Fibroblast of lung (primary cell): ENCODE measurements around the gene CROCC. TPM values are rescaled to one million over a fixed set of nuclear protein-coding genes. Genes with fewer than 3 reads are reported as not detected.
"Not testable (repeated sequence)": the region's sequence is repeated elsewhere in the genome, so short reads cannot be mapped to it uniquely, and the experiment has no call there.

Experiments used
- DNase-seq, 2 donors: peaks; one replicate each; pipeline versions ENCODE4 v3.0.0 to v3.0.0-alpha.2; 2010; ENCODE audit warnings: low read depth in 2 of 2
- H2AFZ ChIP-seq: 2 replicates; pipeline ENCODE4 v1.5.1; 2012; ENCODE audit warnings: low read length, control low read depth, inconsistent platforms
- H3K27ac ChIP-seq: 2 replicates; pipeline ENCODE4 v1.5.1; 2011; ENCODE audit warnings: low read length, control low read depth; ENCODE audit not compliant: insufficient read depth
- H3K27me3 ChIP-seq: 2 replicates; pipeline ENCODE4 v1.5.1; 2011; ENCODE audit warnings: mild to moderate bottlenecking, low read length; ENCODE audit not compliant: control insufficient read depth, insufficient read depth
- H3K36me3 ChIP-seq: 2 replicates; pipeline ENCODE4 v1.5.1; 2011; ENCODE audit warnings: low read length; ENCODE audit not compliant: control insufficient read depth, insufficient read depth
- H3K4me1 ChIP-seq: 2 replicates; pipeline ENCODE4 v1.5.1; 2011; ENCODE audit warnings: low read length; ENCODE audit not compliant: control insufficient read depth, insufficient read depth; ENCODE audit errors: extremely low read depth
- H3K4me2 ChIP-seq: 2 replicates; pipeline ENCODE4 v1.5.1; 2011; ENCODE audit warnings: low read length, control low read depth; ENCODE audit not compliant: insufficient read depth; ENCODE audit errors: extremely low read depth
- H3K4me3 ChIP-seq, 4 experiments: fragments of 200-600 bp in 1 of 4; sonication (generic) in 1 of 4; replicated peaks in 1 of 4; 2 replicates each; pipeline ENCODE4 v1.5.1; 2011 to 2016; ENCODE audit warnings: low read length in 4 of 4, low read depth in 3 of 4, mild to moderate bottlenecking in 3 of 4, control low read depth in 2 of 4, inconsistent platforms in 1 of 4, mixed read lengths in 1 of 4; ENCODE audit not compliant: insufficient read depth in 1 of 4; ENCODE audit errors: control extremely low read depth in 1 of 4
- H3K79me2 ChIP-seq: 2 replicates; pipeline ENCODE4 v1.5.1; 2012; ENCODE audit warnings: mild to moderate bottlenecking, low read length, inconsistent platforms; ENCODE audit not compliant: control insufficient read depth, insufficient read depth
- H3K9ac ChIP-seq: 2 replicates; pipeline ENCODE4 v1.5.1; 2011; ENCODE audit warnings: mild to moderate bottlenecking, low read length, control low read depth; ENCODE audit not compliant: insufficient read depth
- H3K9me3 ChIP-seq: 2 replicates; pipeline ENCODE4 v1.5.1; 2012; ENCODE audit warnings: low read depth, low read length; ENCODE audit not compliant: control insufficient read depth, insufficient read depth
- H4K20me1 ChIP-seq: 2 replicates; pipeline ENCODE4 v1.5.1; 2011; ENCODE audit warnings: low read length; ENCODE audit not compliant: control insufficient read depth, insufficient read depth; ENCODE audit errors: extremely low read depth
- EZH2 ChIP-seq: IDR thresholded peaks from 2 replicates; pipeline ENCODE4 v1.5.1; 2012; ENCODE audit warnings: low read length, control low read depth, mild to moderate bottlenecking; ENCODE audit errors: missing control alignments
- polyA plus RNA-seq, 2 donors: library from polyadenylated mRNA; depleted of rRNA in 1 of 2; stranded (reverse) in 1 of 2; unstranded in 1 of 2; fragments of >200 nt; gene quantifications; 2 replicates each; pipeline ENCODE4 v1.2.1, GENCODE V29; 2011 to 2012; ENCODE audit warnings: missing spikeins in 1 of 2
- total RNA-seq: library from RNA; depleted of rRNA; stranded (reverse); fragments of >200 nt; gene quantifications from 2 replicates; pipeline ENCODE4 v1.2.1, GENCODE V29; 2014
- TF ChIP-seq, protein P1 (sequence below), 2 donors: IDR thresholded peaks in 1 of 2; conservative IDR thresholded peaks in 1 of 2; 1 replicate in 1 of 2; 2 replicates in 1 of 2; pipeline ENCODE4 v1.5.1; 2011 to 2012; ENCODE audit warnings: low read length in 2 of 2, control low read depth in 1 of 2, inconsistent platforms in 1 of 2, low read depth in 1 of 2, mild to moderate bottlenecking in 1 of 2

Gene CROCC
- total and polyA plus RNA-seq, 2 donors (not counting 1 experiment from before 2014, with no cell fraction given), result 3.8 to 20.3 TPM

DNA sequence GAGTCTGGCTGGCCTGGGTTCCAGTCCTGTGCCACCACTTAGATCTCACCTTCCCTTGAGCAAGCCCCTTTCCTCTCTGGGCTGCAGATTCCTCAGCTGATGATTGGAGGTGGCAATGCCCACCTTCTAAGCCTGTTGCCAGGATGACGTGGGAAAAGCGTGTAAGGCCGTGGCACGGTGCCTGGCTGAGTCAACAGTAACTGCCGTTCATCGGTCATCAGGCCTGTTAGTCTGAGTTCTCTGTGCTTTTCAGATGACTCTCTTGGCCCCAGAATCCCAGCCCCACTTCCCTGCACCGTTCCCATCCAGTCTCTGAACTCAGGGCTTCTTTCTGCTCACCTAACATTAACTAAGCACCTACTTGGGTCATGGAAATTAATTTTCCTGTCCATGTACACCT, 27.3 kb downstream of the CROCC start:
- not testable (repeated sequence) for H4K20me1 ChIP-seq, H3K9me3 ChIP-seq, H3K9ac ChIP-seq, H3K4me3 ChIP-seq, H3K27ac ChIP-seq, H2AFZ ChIP-seq, H3K36me3 ChIP-seq, H3K79me2 ChIP-seq, H3K27me3 ChIP-seq, H3K4me2 ChIP-seq, H3K4me1 ChIP-seq
- peak; percentile 23 to 73 for DNase-seq

DNA sequence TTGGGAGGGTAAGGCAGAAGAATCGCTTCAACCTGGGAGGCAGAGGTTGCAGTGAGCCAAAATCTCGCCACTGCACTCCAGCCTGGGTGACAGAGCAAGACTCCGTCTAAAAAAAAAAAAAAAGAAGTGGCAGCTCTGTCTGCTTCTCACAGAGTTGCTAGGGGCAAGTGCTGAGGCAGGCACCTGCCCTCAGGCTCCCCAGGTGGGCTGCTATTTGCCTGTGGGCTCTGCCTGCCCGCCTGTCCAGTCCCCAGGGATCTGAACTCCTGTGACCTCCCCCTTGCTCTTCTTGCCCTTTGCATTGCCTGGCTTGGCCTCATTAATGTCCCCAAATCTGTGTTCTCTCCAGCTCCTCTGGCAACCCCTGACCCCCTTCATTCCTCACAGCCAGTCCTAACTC, 30.6 kb downstream of the CROCC start:
- H3K9ac ChIP-seq, H3K79me2 ChIP-seq, H3K36me3 ChIP-seq, H4K20me1 ChIP-seq, H3K27me3 ChIP-seq, H3K4me2 ChIP-seq, DNase-seq, H3K9me3 ChIP-seq, H3K4me3 ChIP-seq, H2AFZ ChIP-seq, H3K4me1 ChIP-seq, H3K27ac ChIP-seq: not testable (repeated sequence)

DNA sequence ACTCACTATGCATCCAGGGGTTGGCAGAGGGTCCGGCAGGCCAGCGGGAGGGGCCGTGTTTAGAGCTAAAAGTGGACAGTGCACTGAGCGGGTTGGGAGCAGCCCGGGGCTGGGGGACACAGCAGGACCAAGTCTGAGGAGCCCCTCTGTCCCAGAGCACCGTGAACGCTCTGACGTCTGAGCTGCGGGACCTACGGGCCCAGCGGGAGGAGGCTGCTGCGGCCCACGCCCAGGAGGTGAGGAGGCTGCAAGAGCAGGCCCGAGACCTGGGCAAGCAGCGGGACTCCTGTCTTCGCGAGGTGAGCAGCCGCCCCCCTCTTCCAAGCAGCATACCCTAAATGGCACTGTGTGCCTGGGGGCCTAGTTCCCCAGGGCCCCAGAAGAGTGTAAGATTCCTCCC, 32.8 kb downstream of the CROCC start:
- no peaks in the 10 kb centered on the region for H3K9me3 ChIP-seq
- no peaks in the 10 kb centered on the region for H3K36me3 ChIP-seq
- no peak overlapping the region for H3K27ac ChIP-seq
- H2AFZ ChIP-seq, result no peak overlapping the region
- no peak overlapping the region for H3K9ac ChIP-seq
- H4K20me1 ChIP-seq, result no peaks in the 10 kb centered on the region
- no peak overlapping the region for H3K4me3 ChIP-seq
- TF ChIP-seq, protein P1, sequence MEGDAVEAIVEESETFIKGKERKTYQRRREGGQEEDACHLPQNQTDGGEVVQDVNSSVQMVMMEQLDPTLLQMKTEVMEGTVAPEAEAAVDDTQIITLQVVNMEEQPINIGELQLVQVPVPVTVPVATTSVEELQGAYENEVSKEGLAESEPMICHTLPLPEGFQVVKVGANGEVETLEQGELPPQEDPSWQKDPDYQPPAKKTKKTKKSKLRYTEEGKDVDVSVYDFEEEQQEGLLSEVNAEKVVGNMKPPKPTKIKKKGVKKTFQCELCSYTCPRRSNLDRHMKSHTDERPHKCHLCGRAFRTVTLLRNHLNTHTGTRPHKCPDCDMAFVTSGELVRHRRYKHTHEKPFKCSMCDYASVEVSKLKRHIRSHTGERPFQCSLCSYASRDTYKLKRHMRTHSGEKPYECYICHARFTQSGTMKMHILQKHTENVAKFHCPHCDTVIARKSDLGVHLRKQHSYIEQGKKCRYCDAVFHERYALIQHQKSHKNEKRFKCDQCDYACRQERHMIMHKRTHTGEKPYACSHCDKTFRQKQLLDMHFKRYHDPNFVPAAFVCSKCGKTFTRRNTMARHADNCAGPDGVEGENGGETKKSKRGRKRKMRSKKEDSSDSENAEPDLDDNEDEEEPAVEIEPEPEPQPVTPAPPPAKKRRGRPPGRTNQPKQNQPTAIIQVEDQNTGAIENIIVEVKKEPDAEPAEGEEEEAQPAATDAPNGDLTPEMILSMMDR (conservative IDR thresholded peaks at IDR 0.05 in 1 of 2, IDR thresholded peaks at IDR 0.05 in 1 of 2; ENCODE audit: low read depth in 1 of 2, low read length in 2 of 2), result no peak
- TF ChIP-seq EZH2, result no peak
- H3K4me2 ChIP-seq, result no peak overlapping the region
- H3K27me3 ChIP-seq, result no peaks in the 10 kb centered on the region
- no peaks in the 10 kb centered on the region for H3K4me1 ChIP-seq
- H3K79me2 ChIP-seq, result no peaks in the 10 kb centered on the region
- DNase-seq, result no peak

DNA sequence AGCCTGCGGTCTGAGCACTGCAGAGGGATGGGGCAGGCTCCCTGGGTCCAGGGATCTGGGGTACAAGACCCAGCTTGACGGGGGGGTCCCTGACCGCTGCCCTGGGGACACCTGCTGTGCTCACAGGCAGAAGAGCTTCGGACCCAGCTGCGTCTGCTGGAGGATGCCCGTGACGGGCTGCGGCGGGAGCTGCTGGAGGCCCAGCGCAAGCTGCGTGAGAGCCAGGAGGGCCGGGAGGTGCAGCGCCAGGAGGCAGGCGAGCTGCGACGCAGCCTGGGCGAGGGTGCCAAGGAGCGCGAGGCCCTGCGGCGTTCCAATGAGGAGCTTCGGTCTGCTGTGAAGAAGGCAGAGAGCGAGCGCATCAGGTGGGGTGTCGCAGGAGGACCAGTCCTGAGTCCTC, 33.5 kb downstream of the CROCC start:
- Histone ChIP-seq H2AFZ (no peak overlapping the region), H3K27me3 (no peaks in the 10 kb centered on the region), H3K9ac (no peak overlapping the region), H3K9me3 (no peaks in the 10 kb centered on the region), H3K36me3 (no peaks in the 10 kb centered on the region), H4K20me1 (no peaks in the 10 kb centered on the region), H3K4me2 (no peak overlapping the region), H3K4me3 (no peak overlapping the region), H3K27ac (no peak overlapping the region), H3K4me1 (no peaks in the 10 kb centered on the region), H3K79me2 (no peaks in the 10 kb centered on the region)
- no peak for TF ChIP-seq EZH2
- TF ChIP-seq, protein P1 (conservative IDR thresholded peaks at IDR 0.05 in 1 of 2, IDR thresholded peaks at IDR 0.05 in 1 of 2; ENCODE audit: low read depth in 1 of 2, low read length in 2 of 2), result no peak
- DNase-seq, result no peak
